HL-60 (cell line): ENCODE data around the gene THPO.

Source experiments
- DNase-seq, 2 experiments: peaks; one replicate each; pipeline ENCODE4 v3.0.0-alpha.2; 2010 to 2020; ENCODE audit warnings: low read depth in 1 of 2, low spot score in 1 of 2
- H3K27ac ChIP-seq: fragments of 250-450 bp; sonication (Bioruptor Pico); replicated peaks from 2 replicates; pipeline ENCODE4 v1.5.1; 2020; ENCODE audit warnings: mild to moderate bottlenecking, moderate library complexity
- H3K27me3 ChIP-seq: fragments of 250-450 bp; sonication (Bioruptor Pico); 2 replicates; pipeline ENCODE4 v1.5.1; 2021; ENCODE audit warnings: mild to moderate bottlenecking, moderate library complexity; ENCODE audit not compliant: insufficient read depth, poor library complexity, severe bottlenecking
- H3K4me3 ChIP-seq: replicated peaks from 2 replicates; pipeline ENCODE4 v1.5.1; 2011; ENCODE audit warnings: mild to moderate bottlenecking, control low read depth, low read length; ENCODE audit not compliant: insufficient read depth
- GABPA ChIP-seq: IDR thresholded peaks from 2 replicates; pipeline ENCODE4 v1.6.1; 2012; ENCODE audit warnings: low read depth
- POLR2AphosphoS5 ChIP-seq: IDR thresholded peaks from 2 replicates; pipeline ENCODE4 v1.6.1; 2012; ENCODE audit warnings: low read depth
- SPI1 ChIP-seq: IDR thresholded peaks from 2 replicates; pipeline ENCODE4 v1.6.1; 2012; ENCODE audit warnings: low read depth, mild to moderate bottlenecking, borderline replicate concordance
- TF ChIP-seq, protein P1 (sequence below): IDR thresholded peaks from one replicate; pipeline ENCODE4 v1.5.1; 2011; ENCODE audit warnings: low read length, control low read depth, inconsistent platforms; ENCODE audit not compliant: insufficient read depth
- TF ChIP-seq, protein P2 (sequence below): IDR thresholded peaks from 2 replicates; pipeline ENCODE4 v1.6.1; 2012; ENCODE audit warnings: low read depth; ENCODE audit not compliant: insufficient replicate concordance

The THPO gene

DNA sequence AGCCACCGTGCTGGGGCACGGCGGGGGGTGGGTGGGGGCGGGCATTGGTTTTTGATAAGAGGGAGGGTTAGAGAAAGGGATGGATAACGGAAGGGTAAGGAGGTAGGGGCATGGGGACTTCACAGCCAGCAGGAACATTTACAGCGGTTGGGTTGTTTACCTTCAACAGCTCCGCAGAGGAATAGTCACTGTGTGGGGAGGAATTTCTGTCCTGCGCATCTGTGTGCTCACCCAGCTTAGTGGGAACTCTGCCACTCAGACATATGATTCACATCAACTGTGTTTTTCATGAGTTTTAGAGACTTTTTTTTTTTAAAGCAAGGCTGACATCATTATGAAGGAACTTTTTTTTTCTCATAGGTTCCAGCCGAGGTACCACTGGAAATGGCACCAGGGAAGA, 21.4 kb upstream of the THPO start:
- no peak overlapping the region for H3K4me3 ChIP-seq
- peaks cover 4% of the 10 kb centered on the region for H3K27me3 ChIP-seq
- TF ChIP-seq, protein P1, sequence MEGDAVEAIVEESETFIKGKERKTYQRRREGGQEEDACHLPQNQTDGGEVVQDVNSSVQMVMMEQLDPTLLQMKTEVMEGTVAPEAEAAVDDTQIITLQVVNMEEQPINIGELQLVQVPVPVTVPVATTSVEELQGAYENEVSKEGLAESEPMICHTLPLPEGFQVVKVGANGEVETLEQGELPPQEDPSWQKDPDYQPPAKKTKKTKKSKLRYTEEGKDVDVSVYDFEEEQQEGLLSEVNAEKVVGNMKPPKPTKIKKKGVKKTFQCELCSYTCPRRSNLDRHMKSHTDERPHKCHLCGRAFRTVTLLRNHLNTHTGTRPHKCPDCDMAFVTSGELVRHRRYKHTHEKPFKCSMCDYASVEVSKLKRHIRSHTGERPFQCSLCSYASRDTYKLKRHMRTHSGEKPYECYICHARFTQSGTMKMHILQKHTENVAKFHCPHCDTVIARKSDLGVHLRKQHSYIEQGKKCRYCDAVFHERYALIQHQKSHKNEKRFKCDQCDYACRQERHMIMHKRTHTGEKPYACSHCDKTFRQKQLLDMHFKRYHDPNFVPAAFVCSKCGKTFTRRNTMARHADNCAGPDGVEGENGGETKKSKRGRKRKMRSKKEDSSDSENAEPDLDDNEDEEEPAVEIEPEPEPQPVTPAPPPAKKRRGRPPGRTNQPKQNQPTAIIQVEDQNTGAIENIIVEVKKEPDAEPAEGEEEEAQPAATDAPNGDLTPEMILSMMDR: no peak
- no peak for TF ChIP-seq GABPA
- TF ChIP-seq, protein P2, sequence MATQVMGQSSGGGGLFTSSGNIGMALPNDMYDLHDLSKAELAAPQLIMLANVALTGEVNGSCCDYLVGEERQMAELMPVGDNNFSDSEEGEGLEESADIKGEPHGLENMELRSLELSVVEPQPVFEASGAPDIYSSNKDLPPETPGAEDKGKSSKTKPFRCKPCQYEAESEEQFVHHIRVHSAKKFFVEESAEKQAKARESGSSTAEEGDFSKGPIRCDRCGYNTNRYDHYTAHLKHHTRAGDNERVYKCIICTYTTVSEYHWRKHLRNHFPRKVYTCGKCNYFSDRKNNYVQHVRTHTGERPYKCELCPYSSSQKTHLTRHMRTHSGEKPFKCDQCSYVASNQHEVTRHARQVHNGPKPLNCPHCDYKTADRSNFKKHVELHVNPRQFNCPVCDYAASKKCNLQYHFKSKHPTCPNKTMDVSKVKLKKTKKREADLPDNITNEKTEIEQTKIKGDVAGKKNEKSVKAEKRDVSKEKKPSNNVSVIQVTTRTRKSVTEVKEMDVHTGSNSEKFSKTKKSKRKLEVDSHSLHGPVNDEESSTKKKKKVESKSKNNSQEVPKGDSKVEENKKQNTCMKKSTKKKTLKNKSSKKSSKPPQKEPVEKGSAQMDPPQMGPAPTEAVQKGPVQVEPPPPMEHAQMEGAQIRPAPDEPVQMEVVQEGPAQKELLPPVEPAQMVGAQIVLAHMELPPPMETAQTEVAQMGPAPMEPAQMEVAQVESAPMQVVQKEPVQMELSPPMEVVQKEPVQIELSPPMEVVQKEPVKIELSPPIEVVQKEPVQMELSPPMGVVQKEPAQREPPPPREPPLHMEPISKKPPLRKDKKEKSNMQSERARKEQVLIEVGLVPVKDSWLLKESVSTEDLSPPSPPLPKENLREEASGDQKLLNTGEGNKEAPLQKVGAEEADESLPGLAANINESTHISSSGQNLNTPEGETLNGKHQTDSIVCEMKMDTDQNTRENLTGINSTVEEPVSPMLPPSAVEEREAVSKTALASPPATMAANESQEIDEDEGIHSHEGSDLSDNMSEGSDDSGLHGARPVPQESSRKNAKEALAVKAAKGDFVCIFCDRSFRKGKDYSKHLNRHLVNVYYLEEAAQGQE: no peak
- no peak for TF ChIP-seq SPI1
- TF ChIP-seq POLR2AphosphoS5: no peak
- H3K27ac ChIP-seq: no peak overlapping the region
- no peak for DNase-seq

DNA sequence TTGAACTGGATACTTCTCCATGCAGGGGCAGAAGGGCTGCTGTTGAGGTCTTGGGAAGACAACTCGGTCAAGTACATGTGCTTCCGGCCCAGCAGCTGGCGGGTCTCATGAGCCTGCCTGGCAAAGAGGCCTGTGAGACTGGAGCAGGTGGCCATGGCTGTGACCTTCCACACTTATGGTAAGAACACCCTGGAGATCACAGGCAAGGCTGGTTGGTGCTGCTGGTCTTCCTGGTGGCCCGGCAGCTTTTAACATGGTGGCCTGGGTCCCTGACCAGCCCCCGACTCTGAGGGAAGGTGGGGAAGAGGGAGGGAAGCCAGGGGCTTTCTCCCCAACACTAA, 17.3 kb upstream of the THPO start:
- no peak overlapping the region for H3K27ac ChIP-seq
- DNase-seq: no peak
- no peak for TF ChIP-seq POLR2AphosphoS5
- TF ChIP-seq, protein P1: no peak
- no peak for TF ChIP-seq GABPA
- no peak for TF ChIP-seq SPI1
- TF ChIP-seq, protein P2: no peak
- H3K27me3 ChIP-seq: peaks cover 6% of the 10 kb centered on the region
- H3K4me3 ChIP-seq: no peak overlapping the region

DNA sequence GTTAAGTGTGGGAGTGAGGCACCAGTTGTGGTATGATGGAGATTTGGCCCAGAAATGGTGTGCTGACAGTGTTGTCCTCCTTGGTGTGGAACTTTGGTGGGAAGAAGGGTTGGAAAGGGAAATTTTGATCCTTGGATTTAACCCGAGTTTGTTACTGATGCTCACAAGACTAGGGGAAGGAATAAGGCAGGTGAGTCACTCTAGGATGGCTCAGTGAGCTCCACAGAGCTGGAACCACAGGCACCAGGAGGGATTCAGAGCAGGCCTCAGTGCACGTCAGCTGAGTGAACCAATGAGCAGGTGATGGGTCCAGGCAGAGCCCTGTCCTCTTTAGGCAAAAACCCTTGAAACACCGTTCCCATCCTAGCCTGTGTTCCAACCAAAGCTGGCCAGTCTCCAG, 13.3 kb upstream of the THPO start:
- no peak for DNase-seq
- no peak overlapping the region for H3K4me3 ChIP-seq
- H3K27ac ChIP-seq: no peak overlapping the region

More for the DNA sequence above, 13.3 kb upstream of the THPO start:
- peaks cover 7% of the 10 kb centered on the region for H3K27me3 ChIP-seq
- no peak for TF ChIP-seq SPI1
- TF ChIP-seq, protein P2: no peak
- TF ChIP-seq POLR2AphosphoS5: no peak
- TF ChIP-seq, protein P1: no peak
